GDM1 (cell line): Measurements from ENCODE around the gene PWWP2B.
"Not testable (repeated sequence)": the region's sequence is repeated elsewhere in the genome, so short reads cannot be mapped to it uniquely, and the experiment has no call there.

ENCODE experiments used
- DNase-seq: peaks from one replicate; lab custom pipeline; 2025; lab: John Stamatoyannopoulos, UW

Gene PWWP2B

DNA sequence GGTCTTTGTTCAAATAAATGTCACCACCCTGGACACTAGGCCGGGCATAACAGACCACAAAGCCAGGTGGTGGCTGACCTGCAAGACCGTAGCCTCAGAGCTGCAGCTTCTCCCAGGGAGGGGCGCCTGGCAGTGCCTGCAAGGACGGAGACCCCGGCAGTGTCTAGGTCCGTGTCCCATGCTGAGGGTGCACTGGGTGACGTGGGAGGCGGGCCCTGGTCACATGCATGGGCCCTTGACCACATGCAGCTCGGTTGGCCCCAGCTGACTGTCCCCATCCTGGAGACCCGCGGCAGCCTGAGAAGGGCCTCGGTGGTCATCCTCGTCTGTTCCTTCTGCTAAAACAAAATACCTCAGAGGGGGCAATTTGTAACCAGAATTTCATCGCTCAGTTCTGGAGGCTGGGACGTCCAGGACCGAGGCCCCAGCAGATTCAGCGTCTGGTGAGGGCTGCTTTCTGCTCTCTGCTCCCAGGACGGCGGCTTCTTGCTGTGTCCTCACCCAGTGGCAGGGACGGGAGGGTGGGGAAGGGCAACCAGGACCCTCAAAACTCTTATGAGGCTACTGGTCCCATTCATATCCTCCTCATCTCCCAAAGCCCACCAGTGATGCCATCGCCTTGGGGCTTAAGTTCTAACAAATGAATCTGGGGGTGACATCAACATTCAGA lies 36.8 kb downstream of the PWWP2B start:
- no peak for DNase-seq

DNA sequence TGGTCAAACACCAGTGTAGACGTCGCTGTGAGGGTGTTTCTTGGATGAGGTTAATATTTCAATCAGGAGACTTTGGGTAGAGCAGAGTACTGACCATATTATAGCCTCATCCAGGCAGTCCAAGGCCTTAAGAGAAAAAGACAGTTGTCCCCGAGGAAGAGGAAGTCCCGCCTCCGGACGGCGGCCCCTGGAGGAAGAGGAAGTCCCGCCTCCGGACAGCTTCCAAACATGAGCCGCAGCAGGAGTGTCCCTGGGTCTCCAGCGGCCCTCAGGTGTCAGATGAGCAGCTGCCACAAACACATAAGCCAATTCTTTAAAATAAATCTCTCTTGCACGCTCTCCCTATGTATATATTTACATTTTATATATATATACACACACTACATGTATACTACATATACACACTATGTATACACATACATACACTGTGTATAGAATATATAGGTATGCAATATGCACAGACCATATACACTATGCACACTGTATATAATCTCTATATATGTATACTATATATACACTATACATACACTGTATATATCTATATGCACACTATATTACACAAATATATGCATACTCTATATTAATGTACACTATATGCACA lies 37.5 kb downstream of the PWWP2B start:
- DNase-seq, result peak; percentile 66

GRCh38 chr10:132435320-132435719 lies 38.3 kb downstream of the PWWP2B start:
- not testable (repeated sequence) for DNase-seq

DNA sequence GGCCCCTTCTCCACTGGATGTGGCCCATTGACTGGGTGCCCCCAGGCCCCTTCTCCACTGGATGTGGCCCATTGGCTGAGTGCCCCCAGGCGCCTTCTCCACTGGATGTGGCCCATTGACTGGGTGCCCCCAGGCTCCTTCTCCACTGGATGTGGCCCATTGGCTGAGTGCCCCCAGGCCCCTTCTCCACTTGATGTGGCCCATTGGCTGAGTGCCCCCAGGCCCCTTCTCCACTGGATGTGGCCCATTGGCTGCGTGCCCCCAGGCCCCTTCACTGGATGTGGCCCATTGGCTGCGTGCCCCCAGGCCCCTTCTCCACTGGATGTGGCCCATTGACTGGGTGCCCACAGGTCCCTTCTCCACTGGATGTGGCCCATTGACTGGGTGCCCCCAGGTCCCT lies 39.1 kb downstream of the PWWP2B start:
- not testable (repeated sequence) for DNase-seq

DNA sequence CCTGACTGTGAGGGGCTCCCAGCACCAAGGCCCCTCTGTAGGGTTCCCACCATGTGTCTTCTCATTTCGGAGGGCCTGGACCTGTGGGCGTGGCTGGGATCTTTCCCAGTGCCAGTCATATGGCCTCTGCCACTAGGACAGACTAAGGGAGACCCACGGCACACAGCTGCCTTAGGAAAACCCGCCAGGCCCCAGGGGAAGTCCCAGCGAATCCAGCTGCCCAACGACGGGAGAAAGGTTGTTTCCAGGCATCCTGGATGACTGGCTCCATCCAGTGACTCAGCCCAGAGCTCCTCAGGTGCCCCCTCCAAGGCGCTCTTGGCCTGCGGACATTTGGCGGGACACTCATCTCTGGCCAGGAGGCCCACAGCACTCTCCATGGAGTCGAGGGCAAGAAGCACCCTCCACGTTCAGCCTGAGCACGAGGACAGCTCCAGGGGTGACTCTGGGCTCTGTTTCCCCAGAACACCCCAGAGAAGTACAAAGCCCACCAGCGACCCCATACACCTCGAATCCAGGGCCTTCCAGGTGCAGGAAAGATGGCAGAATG lies 39.9 kb downstream of the PWWP2B start:
- no peak for DNase-seq

DNA sequence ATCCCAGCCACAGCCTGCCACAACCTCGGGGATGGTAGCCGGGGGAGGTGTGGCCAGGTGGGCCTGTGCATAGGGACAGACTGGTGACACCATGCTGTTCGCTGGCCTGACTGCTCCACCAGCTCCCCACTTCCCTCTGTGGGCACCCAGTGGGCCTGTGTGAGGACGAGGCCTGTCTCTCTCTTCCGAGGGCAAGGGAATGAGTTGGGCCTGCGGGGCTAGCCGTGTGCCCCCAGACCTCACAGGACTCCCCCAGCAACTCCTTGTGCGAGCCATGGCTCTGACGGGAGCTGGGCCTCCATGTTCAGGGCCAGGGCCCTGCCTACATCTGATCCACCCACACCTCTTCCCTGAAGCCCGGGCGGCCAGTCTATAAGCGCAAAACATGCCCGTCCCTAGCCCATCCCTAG lies 40.5 kb downstream of the PWWP2B start:
- DNase-seq, result no peak

DNA sequence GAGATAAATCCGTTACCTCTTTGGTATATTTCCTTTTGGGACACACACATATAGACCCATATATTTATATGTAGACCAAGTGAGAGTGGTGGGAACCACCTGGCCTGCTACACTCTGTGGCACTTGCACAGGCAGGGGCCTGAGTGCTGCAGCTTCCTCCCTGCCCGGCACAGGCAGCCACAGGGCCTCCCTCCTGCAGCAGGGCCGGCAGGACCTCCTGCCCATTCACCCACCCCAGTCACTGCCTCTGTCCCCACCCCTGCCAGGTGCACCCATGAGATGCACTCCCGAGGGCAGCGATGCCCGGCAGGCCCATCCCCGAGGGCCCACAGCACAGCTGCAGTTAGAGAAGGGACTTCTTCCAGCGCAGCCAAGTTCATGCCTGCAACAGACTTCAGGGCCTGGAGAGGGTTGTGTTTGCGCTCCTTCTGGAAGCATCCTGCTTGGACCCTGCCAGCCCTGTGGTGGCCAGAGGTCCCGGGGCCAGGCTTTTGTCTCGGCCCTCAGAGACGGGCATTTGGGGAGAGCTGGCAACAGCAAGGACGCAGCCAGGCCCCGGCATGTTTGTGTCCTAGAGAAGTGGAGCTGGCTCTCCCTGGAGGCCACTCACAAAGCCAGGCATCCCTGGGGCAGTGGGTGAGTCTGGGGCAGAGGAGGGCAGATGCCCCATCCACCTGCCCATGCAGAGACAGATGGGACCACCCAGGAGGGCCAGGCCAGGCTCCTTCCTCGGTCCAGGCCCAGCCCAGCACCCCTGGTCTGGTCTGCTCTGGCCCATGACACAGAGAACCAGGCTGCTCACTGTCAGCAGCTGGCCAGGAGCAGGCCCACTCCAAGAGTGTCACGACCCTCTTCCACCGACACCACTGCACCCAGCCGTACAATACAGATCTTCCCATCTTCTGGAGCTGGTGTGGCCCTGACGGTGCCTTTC lies 41.4 kb downstream of the PWWP2B start:
- no peak for DNase-seq

DNA sequence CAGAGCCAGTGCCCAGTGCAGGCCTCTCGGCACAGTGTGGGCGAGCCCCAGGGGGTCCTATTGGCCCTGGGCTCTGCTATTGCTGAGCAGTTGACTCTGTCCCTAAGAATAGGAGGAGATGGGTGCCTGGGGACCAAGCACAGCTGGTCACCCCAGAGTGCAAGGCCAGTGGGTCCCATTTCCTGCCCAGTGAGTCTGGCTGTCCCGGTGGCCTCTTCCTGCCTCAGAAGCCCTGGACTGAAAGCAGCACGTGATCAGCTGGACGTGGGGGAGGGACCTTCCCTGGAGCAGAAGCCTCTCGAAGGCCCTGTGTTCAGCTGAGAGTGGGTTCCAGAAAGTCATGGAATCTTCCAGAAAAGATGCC lies 42.0 kb downstream of the PWWP2B start:
- DNase-seq, result no peak

DNA sequence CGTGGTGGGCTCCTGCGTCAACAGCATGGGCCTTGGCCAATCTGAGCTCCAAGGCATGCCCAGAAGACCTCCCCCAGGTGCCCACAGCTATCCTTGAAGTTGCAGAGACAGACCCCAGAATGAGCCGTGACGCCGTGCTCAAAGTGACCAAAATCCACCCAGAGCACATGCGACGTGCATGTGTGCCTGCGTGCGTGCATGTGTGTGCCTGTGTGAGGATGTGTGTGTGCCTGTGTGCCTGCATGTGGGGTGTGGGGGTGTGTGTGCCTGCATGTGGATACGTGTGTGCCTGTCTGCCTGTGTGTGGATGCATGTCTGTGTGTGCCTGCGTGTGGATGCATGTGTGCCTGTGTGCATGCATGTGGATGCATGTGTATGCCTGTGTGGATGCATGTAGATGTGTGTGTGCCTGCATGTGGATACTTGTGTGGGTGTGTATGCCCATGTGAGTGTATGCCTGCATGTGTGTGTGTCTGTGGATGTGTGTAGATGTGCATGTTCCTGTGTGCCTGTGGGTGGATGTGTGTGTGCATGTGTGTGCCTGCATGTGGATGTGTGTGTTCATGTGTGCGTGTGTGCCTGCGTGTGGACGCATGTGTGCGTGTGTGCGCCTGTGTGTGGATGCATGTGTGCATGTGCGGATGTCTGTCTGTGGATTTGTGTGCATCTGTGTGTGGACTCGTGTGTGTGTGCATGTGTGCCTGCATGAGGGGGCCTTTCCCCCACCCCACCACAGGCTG lies 42.6 kb downstream of the PWWP2B start:
- no peak for DNase-seq

DNA sequence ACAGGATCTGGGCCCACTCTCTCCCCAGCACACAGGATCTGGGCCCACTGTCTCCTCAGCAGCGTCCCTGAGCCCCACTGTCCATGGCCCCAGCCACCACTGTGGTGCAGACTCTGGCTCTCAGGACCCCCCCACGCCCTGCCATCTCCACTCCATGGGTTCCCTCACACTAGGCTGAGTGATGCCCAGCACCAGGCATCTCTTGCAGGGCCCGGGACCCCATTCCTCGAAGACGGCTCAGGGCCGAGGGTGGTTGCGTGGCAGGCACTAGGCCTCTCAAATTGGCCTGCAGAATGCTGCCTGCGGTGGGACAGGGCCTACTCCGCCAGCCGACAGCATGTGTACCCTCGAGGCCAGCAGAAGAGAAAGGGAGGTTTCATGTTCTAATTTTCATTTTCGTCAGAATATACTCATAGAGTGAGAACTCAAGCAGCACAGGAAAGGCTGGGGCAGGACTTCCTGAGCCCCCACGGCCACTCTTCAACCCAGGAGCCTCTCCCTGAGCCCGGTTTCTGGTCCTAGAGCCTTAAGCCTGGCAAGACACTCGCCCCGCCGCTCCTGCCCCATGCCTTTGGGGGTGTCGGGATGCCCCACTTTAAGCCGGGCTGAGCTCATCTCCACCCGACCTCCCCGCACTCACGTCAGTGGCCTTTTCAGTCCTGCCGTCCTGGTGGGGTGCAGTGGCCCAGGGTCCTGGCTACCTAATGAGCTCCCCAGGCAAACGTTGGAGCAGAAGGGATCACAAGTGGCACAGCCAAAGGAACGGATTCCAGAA lies 44.0 kb downstream of the PWWP2B start:
- no peak for DNase-seq

GRCh38 chr10:132441818-132442524 lies 45.0 kb downstream of the PWWP2B start:
- no peak for DNase-seq

- no peak for DNase-seq
Observed at GRCh38 chr10:132442636-132443035, 45.6 kb downstream of the PWWP2B start.

DNA sequence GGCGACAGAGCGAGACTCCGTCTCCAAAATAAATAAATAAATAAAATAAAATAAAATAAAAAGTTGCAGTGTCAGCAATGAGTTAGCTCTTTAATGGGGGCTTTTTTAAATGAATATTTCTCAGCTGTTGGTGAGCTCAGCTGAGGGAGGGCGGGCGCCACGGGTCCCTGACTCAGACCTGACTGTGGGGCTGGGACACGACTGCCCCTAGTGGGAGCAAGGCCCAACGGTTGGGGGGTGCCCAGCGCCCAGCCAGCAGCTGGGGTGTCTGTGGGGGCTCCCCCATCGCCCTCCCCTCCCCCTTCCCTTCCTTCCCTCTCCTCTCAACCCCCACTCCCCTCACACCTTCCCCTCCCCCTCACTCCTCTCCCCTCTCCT lies 46.6 kb downstream of the PWWP2B start:
- DNase-seq, result peak; percentile 66

- DNase-seq, result peak; percentile 74
Observed at GRCh38 chr10:132443983-132444876, 47.2 kb downstream of the PWWP2B start.

- no peak for DNase-seq
Observed at GRCh38 chr10:132444877-132445351, 47.9 kb downstream of the PWWP2B start.

DNA sequence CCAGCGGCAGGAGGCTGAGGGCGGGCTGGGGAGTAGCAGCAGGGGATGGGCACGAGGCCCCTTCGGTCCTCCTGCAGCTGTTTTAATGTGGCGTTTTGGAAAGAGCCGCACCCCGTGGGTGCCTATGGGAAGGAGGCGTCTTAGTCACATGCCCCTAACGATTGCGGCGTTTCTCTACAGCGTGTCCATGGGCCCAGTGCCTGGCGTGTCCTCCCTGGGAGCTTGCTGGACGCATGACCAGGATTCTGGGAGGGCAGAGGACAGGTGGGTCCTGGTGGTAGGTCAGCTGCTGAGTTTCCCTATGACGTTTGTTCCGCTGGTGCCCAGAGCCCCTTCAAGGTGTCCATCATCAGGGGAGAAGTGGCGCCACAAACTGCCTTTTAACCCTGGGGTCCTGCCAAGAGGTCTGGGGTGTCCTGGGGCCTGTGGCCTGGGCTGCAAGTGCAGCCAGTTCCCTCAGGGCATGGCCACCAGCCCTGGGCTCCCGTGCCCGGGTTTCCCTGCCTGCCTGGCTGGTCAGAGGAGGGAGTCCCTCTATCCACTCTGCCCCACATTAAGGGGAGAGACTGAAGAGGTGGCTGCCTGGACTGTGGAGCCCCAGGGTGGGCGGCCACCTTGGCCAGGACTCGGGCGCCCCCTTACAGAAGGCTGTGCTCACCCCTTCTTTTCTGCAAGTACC lies 48.7 kb downstream of the PWWP2B start:
- DNase-seq, result no peak

GRCh38 chr10:132446195-132446581 lies 49.2 kb downstream of the PWWP2B start:
- DNase-seq, result no peak

DNA sequence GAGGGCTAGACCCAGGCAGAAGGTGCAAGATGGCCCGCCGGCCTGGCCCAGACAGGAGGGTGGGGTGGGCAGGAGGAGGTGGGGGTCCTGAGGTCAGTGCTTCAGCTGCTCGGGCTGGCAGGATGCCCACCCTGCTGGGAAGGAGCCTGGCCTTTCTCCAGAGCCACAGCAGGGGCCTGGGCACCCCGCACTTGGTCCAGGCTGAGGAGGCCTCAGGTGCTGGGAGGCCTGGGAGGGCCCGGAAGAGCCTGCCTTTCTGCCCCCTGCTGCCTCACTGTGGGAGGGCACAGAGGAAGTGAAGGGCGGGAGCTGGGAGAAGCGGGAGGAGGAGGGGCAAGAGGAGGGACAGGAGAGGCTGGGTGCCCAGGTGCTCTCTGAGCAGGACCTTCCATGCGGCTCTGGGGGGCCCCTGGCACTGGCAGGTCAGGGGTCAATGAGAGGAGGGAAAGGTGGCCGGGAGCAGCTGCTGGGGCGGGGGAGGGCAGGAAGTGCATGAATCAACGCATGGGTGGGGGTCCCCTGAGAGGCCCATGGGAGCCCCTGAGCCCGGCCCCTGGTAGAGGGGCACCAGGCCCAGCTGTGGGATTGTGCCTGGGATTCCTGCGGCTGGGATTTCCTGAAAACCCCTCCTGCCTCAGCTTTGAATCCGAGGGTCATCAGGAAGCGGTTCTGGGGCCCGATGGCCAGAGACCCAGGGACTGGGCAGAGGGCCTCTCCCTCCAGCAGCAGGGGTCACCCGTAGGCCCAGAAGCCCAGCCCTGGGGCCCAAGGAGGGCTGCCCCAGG lies 49.9 kb downstream of the PWWP2B start:
- peak; percentile 64 for DNase-seq
